Measurements from ENCODE around the gene JAK3. TPM values are rescaled to one million over a fixed set of nuclear protein-coding genes. Genes with fewer than 3 reads are reported as not detected.
"Not testable (repeated sequence)": the region's sequence is repeated elsewhere in the genome, so short reads cannot be mapped to it uniquely, and the experiment has no call there.

Gene JAK3
- total RNA-seq, 1 donor from 2014 or later: 18.4 TPM

GRCh38 chr19:17817668-17818363 is 30.0 kb downstream of the JAK3 start:
- ATAC-seq (no peak), DNase-seq (ENCODE audit: low spot score) (no peak)
- intact Hi-C loops (cut with DNase I): no loop called here

GRCh38 chr19:17812099-17812498 is 35.7 kb downstream of the JAK3 start:
- intact Hi-C loops (cut with DNase I): no loop called here
- ATAC-seq (no peak), DNase-seq (ENCODE audit: low spot score) (no peak)

GRCh38 chr19:17811681-17812080 is 36.1 kb downstream of the JAK3 start:
- intact Hi-C loops (cut with DNase I): no loop called here
- ATAC-seq: no peak
- DNase-seq (ENCODE audit: low spot score): no peak

- intact Hi-C loops (cut with DNase I): no loop called here
- DNase-seq (ENCODE audit: low spot score): no peak
- no peak for ATAC-seq
These were observed 36.7 kb downstream of the JAK3 start for GRCh38 chr19:17811103-17811502.

- DNase-seq (ENCODE audit: low spot score) (no peak), ATAC-seq (no peak)
- intact Hi-C loops (cut with DNase I): no loop called here
These were observed 40.0 kb downstream of the JAK3 start for GRCh38 chr19:17807731-17808316.

GRCh38 chr19:17806945-17807344 is 40.8 kb downstream of the JAK3 start:
- intact Hi-C loops (cut with DNase I): no loop called here
- DNase-seq (ENCODE audit: low spot score) (no peak), ATAC-seq (no peak)

- no peak for DNase-seq (ENCODE audit: low spot score)
- intact Hi-C loops (cut with DNase I): no loop called here
- ATAC-seq: no peak
These were observed 42.4 kb downstream of the JAK3 start for GRCh38 chr19:17805427-17805826.

- intact Hi-C loops (cut with DNase I): no loop called here
- DNase-seq (ENCODE audit: low spot score): no peak
- no peak for ATAC-seq
These were observed 44.4 kb downstream of the JAK3 start for GRCh38 chr19:17803264-17803896.

- intact Hi-C loops (cut with DNase I): no loop called here
- DNase-seq (ENCODE audit: low spot score) (no peak), ATAC-seq (no peak)
These were observed 45.5 kb downstream of the JAK3 start for GRCh38 chr19:17802137-17802858.

GRCh38 chr19:17798599-17798998 is 49.2 kb downstream of the JAK3 start:
- DNase-seq (ENCODE audit: low spot score); ATAC-seq: not testable (repeated sequence)
- intact Hi-C loops (cut with DNase I): loop anchor here (10.0 kb wide), 1 partner anchor 94 kb away; no protein-coding TSS in a partner anchor

GRCh38 chr19:17797424-17798201 is 50.2 kb downstream of the JAK3 start:
- ATAC-seq: no peak
- intact Hi-C loops (cut with DNase I): loop anchor here (10.0 kb wide), 1 partner anchor 93 kb away; no protein-coding TSS in a partner anchor

GRCh38 chr19:17796838-17797423 is 50.9 kb downstream of the JAK3 start:
- intact Hi-C loops (cut with DNase I): loop anchor here (10.0 kb wide), 1 partner anchor 92 kb away; no protein-coding TSS in a partner anchor
- DNase-seq (ENCODE audit: low spot score) (no peak), ATAC-seq (no peak)

More at GRCh38 chr19:17797424-17798201, 50.2 kb downstream of the JAK3 start:
- no peak for DNase-seq (ENCODE audit: low spot score)

- DNase-seq (ENCODE audit: low spot score): no peak
- ATAC-seq: no peak
- intact Hi-C loops (cut with DNase I): loop anchor here (10.0 kb wide), 1 partner anchor 91 kb away; no protein-coding TSS in a partner anchor
These were observed 51.6 kb downstream of the JAK3 start for GRCh38 chr19:17796013-17796837.

- no peak for DNase-seq (ENCODE audit: low spot score)
- no peak for ATAC-seq
- intact Hi-C loops (cut with DNase I): loop anchor here (10.0 kb wide), 1 partner anchor 91 kb away; no protein-coding TSS in a partner anchor
These were observed 52.3 kb downstream of the JAK3 start for GRCh38 chr19:17795495-17795856.

- intact Hi-C loops (cut with DNase I): loop anchor here (10.0 kb wide), 1 partner anchor 90 kb away; no protein-coding TSS in a partner anchor
- ATAC-seq (no peak), DNase-seq (ENCODE audit: low spot score) (no peak)
These were observed 52.9 kb downstream of the JAK3 start, which contains the start of gene B3GNT3 for GRCh38 chr19:17794731-17795494. Gene B3GNT3, plus strand, starts transcription at chr19:17795138. Its CDS starts 12,670 bp downstream, at chr19:17807808.

GRCh38 chr19:17794412-17794730 is 53.4 kb downstream of the JAK3 start:
- DNase-seq (ENCODE audit: low spot score): no peak
- ATAC-seq: no peak
- intact Hi-C loops (cut with DNase I): loop anchor here (10.0 kb wide), 1 partner anchor 90 kb away; no protein-coding TSS in a partner anchor
